Femur (tissue), 1 donor: ENCODE results near the gene TOMM34.

Source experiments
- DNase-seq: peaks from one replicate; pipeline ENCODE4 v3.0.0-alpha.2; 2017

Gene TOMM34

GRCh38 chr20:44962483-44962882 lies 2.3 kb upstream of the TOMM34 start:
- DNase-seq, result no peak

- DNase-seq, result no peak
These were observed 1.7 kb upstream of the TOMM34 start for GRCh38 chr20:44961870-44962267.

DNA sequence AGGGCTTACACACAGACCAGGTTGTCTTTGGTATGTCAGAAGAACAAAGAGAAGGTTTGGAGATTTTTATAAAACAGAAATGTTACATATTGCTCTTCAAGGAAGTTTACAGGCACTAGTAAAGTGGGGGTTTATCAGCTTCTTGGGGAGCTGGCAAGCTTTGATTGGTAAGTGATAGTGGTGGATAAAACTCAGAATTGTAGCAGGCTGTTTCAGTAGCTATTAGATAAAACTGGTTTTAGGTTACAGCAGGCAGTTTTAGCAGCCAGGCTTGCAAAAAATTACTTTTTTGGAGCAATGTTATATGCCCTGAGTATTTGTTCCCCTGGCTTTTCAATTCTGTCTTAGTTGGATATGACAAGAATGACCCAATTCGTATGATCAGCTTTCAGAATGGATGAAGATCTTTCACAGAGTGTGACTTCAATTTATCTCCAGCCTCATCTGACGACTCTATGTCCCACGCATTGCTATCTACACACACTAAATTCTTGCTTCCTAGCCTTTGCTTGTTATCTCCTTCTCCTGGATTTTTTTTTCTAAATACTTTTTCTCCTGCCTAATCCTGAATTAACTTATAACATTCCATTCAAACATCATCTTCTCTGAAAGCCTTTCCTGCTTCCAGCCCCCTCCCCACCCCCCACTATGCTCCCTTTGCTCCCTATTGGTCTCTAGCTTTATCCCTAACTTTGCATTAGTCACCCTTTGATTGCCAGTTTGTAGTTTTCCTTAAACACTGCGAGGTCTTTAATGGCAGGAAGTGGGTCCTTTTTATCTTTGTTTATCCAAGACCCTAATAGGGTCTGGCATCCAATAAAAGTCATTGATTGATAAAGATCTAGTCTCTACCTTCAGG lies 1.0 kb upstream of the TOMM34 start:
- no peak for DNase-seq

GRCh38 chr20:44959638-44960102 lies 527 bp downstream of the TOMM34 start:
- peak; percentile 38 for DNase-seq

DNA sequence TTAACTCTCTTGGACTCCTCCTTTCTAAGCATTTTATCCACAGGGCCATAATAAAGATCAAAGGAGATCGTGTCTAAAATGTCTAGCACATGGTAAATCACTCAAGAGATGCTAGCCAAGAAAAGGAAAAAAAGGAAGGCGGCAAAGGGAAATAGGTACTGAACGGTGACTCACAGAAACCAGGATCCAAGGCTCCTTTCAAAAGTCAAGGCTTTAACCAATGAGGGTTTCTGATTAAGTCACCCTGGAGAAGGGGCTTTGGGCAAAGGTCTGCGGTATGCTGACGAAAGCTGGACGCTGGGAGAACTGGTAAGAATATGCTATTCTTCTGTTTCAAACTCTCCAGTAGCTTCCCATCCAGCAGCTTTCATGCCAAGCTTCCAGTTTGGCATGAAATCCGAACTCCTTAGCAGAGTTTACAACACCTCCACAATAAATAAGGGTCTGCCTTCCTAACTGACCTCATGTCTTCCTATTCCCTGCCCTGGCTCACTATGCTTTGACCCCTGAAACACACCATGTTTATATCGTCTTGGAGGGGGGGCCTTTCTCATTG lies 1.0 kb downstream of the TOMM34 start:
- peak; percentile 29 for DNase-seq

GRCh38 chr20:44958276-44958675 lies 1.9 kb downstream of the TOMM34 start:
- no peak for DNase-seq

DNA sequence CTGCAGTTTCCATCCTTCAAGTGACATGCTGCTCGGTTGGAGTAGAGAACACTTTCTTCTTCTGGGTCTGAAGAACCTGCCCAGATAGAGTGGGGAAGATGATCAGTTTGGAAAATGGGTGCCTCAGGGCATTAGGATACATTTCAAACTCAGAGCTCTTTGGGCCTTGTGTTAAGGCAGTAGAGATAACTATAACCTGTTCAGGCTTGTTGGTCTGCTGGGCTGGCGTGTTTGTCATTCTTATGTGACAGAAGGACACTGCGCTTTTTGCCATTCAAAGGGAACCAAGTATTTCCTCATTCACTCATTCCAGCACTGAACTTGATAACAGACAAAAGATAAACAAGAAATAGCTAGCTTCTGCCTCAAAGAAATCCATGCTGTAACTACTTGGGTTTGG lies 3.8 kb downstream of the TOMM34 start:
- no peak for DNase-seq

GRCh38 chr20:44955270-44955669 lies 4.9 kb downstream of the TOMM34 start:
- no peak for DNase-seq

DNA sequence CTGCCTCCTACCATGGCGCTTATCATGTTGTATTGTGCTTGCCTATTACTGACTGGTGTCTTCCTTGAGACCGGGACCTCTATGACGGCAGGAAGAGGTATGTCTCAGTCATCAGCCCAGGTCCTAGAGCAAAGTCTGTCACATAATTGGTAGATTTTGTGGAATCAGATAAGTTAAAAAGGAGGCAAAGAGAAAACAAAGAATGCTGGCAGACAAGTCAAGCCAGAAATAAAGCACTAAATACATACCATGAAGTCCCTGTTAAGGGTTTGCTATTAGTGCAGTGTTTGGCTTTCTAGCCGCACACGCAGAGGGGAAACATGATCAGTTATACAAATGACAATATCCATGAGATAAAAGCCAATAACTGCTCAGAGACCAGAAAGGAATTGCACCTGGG lies 6.0 kb downstream of the TOMM34 start:
- DNase-seq, result no peak

- no peak for DNase-seq
These were observed 7.5 kb downstream of the TOMM34 start for GRCh38 chr20:44952731-44953130.

- no peak for DNase-seq
These were observed 9.8 kb downstream of the TOMM34 start for GRCh38 chr20:44950368-44950767.

DNA sequence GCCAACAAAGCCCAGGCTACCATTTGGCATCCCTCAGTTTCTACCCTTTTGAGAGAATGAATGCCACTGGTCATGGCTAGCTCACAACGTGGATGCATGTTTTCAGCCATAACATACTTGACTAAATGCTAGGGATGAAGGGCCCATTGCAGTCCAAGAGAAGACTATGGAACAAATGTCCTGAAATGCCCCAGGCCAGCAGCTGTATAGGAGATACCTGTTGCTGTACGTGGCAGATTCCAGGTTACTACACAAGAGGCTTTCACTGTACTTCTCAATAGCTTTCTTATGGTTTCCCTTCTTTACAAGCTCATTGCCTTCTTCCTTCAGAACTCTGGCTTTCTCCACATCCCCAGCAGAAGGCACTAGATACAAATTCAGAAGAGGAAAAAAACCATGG lies 11.7 kb downstream of the TOMM34 start:
- DNase-seq, result no peak

DNA sequence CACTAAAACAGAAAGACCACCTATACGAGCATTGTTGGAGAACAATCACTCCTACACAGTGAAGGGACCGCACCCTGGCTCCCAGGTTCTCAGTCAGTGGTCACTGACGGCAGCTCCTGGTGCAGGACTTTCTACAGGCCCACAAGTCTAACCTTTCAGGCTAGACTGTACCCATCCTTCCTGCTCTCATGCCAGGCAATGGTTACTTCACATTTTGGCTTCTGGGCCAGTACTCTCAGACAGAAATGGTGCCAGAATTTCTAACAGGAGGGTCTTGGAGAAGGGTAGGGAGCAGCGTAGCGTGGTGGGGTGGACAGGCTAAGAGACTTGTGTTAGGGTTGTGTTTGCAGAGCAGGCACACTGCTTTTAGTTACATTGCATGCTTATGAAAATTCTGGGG lies 12.1 kb downstream of the TOMM34 start:
- DNase-seq, result no peak

DNA sequence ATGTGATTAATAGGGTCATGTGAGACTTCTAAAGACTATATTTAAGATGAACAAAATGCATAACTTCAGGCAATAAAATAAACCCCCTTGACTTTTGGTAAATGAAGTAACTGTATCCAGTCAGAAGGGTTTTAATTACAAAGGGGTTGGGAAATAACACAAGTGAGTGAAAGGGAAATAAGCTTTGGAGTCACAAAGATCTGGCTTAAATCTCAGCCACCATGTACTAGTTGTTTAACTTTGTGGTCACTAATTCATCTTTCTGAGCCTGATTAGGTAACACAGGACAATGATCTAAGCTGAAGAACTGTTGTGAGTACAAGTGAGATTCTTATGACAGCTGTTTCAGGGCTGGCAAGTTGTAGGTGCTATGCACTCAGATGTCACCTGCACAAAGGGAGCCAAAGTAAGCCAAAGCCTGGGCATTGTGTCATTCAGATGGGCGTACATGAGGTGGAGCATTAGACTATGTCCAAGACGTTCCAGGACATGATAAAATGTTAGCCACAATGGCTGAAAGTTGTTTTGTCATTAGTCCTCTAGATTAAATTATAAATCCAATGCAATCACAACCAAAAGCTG lies 13.8 kb downstream of the TOMM34 start:
- DNase-seq, result no peak

GRCh38 chr20:44945261-44945660 lies 14.9 kb downstream of the TOMM34 start:
- DNase-seq, result no peak

DNA sequence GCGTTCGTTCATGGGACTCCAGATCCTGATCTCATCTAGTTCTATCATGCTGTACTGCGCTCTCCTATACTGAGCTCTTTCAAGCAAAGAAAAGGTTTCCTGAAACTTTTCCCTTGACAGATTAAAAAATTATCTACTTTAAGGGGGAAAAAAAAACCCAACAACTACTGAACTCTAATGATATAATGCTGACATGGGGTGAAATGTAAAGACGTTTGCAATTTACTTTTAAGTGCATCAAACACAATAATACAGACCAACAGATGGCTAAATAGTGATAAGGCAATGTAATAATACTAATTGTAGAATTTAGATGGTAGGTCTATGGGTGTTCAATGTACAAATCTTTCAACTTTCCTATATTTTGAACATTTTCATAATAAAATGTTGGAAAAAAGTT lies 16.4 kb downstream of the TOMM34 start:
- no peak for DNase-seq

- DNase-seq, result no peak
These were observed 17.8 kb downstream of the TOMM34 start for GRCh38 chr20:44942264-44942973.

GRCh38 chr20:44941120-44941691 lies 19.0 kb downstream of the TOMM34 start:
- no peak for DNase-seq

- DNase-seq, result no peak
These were observed 21.6 kb downstream of the TOMM34 start for GRCh38 chr20:44938637-44939036.

DNA sequence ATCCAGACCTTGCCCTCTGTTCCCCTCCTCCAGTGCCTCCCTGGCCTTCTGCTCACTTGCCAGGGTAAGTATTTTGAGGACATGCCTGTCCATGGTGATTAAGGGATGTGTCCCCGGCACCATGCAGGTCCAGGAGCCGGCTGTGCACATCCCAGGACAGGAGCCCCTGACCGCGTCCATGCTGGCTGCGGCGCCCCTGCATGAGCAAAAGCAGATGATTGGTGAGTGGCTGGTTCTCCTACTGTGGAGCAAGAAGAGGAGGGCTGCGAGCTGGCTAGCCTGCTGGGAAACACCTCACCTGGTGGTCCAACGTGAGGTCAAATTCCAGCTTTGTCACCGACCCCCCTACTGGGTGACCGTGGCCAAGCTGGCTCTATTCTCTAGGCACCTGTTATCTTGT lies 23.7 kb downstream of the TOMM34 start:
- DNase-seq, result no peak

- no peak for DNase-seq
These were observed 27.3 kb downstream of the TOMM34 start for GRCh38 chr20:44932916-44933315.

DNA sequence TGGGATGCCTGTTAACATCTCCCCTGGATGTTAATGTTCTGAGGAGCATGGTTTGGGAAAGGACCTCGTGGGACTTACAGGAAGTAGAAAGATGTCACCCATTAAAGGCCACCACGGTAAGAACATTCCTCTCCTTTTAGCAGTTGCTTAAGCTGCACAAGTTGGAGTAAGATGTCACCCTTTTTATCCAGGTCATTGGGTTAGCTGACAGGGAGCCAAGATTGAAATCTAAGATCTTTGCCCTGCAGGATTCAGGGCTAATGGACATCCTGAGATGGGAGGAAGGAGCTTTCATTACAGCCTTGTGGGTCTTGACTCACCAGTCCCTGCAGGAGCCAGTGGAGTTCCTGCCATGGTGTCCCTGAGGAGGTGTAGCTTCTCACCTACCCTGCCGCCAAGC lies 28.3 kb downstream of the TOMM34 start:
- no peak for DNase-seq

DNA sequence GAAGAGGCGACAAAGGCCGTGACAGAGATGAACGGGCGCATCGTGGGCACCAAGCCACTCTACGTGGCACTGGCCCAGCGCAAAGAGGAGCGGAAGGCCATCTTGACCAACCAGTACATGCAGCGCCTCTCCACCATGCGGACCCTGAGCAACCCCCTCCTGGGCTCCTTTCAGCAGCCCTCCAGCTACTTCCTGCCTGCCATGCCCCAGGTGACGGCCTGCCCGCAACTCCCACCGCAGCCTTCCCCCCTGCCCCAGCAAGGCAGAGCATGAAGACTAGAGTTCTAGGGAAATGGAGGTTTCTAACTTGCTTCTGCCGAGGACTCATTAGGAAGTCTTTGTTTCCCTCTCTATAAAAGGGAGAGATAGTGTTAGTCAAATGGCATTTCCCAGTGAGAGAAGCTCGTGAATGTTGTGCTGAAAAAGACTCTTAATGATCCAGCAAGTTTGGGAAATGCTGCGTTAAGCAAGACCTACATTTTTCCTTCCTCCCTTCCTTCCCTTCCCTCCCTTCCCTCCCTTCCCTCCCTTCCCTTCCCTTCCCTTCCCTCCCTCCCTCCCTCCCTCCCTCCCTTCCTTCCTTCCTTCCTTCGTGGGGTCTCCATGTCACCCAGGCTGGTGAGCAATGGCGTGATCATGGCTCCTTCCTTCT lies 29.6 kb downstream of the TOMM34 start:
- no peak for DNase-seq
